ENCODE data around the gene NTMT2.

NTMT2 gene

DNA sequence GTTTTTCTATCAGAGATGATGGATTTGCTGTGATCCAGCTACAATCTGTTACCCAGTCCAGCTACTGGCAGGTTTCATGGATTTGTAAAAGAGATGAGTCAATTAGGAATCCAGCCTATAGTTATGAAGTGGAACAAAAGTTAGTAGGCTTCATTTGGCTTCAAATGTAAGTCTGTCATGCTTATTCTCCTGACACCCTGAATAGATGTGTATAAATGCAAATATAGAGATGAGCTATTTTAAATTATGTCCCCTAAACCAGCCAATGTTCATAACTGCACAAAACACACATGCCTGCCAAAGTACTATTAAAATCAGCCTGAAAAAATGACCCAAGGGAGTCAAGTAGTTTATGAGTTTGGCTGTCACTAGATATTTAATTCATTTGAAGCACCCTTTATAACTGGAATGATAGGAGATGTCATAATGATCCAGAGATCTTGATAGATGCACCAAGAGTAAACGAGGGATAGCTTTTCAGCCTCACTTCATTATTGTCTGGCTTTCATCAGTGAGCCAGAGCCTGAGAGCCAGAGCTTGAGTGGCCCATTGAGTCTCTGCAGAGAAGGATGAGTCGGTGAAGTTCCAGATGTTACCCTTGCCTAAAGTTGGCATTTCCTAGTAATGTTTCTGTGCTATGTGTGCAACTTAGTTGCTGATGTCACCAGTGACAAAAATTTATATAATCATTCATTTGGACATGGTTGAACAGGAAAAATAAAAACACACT lies 11.8 kb upstream of the NTMT2 start:
- H3K36me3 ChIP-seq (ENCODE audit: control insufficient read depth, insufficient read depth, low read length) = no peaks in the 10 kb centered on the region

DNA sequence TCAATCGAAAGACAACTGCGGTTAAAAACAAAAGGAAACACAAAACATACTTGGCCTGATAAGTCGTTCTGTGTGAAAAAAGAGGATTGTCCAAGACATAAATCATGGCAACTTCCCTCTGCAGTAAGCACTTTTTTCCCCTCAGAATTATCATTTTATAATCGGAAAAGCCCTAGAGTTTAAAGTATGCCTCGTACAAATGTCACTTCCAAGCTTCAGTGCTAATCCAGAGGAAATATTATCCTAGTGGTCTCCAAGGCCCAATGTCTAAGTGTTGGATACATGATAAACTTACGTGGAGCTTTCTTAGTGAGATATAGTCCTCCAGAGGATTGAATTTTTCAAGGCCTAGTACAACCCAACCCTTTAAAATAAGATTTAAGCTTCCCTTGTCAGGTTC lies 11.2 kb upstream of the NTMT2 start:
- no peak overlapping the region for H3K4me3 ChIP-seq (replicated peaks; ENCODE audit: low read depth, low read length)
- no peak for DNase-seq (ENCODE audit: extremely low read depth, insufficient read length)
- TF ChIP-seq, protein P1, sequence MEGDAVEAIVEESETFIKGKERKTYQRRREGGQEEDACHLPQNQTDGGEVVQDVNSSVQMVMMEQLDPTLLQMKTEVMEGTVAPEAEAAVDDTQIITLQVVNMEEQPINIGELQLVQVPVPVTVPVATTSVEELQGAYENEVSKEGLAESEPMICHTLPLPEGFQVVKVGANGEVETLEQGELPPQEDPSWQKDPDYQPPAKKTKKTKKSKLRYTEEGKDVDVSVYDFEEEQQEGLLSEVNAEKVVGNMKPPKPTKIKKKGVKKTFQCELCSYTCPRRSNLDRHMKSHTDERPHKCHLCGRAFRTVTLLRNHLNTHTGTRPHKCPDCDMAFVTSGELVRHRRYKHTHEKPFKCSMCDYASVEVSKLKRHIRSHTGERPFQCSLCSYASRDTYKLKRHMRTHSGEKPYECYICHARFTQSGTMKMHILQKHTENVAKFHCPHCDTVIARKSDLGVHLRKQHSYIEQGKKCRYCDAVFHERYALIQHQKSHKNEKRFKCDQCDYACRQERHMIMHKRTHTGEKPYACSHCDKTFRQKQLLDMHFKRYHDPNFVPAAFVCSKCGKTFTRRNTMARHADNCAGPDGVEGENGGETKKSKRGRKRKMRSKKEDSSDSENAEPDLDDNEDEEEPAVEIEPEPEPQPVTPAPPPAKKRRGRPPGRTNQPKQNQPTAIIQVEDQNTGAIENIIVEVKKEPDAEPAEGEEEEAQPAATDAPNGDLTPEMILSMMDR (IDR thresholded peaks at IDR 0.05; ENCODE audit: insufficient read depth, low read length, poor library complexity, severe bottlenecking) = no peak
- no peaks in the 10 kb centered on the region for H3K36me3 ChIP-seq (ENCODE audit: control insufficient read depth, insufficient read depth, low read length)
- no peaks in the 10 kb centered on the region; the same call in 1 of the 2 replicates for H3K27me3 ChIP-seq (replicated peaks; ENCODE audit: control insufficient read depth, insufficient read depth, low read length)

More for the DNA sequence above, 11.8 kb upstream of the NTMT2 start:
- H3K4me3 ChIP-seq (replicated peaks; ENCODE audit: low read depth, low read length) = no peak overlapping the region
- no peaks in the 10 kb centered on the region; the same call in 1 of the 2 replicates for H3K27me3 ChIP-seq (replicated peaks; ENCODE audit: control insufficient read depth, insufficient read depth, low read length)
- TF ChIP-seq, protein P1 (IDR thresholded peaks at IDR 0.05; ENCODE audit: insufficient read depth, low read length, poor library complexity, severe bottlenecking) = no peak
- DNase-seq (ENCODE audit: extremely low read depth, insufficient read length) = no peak

DNA sequence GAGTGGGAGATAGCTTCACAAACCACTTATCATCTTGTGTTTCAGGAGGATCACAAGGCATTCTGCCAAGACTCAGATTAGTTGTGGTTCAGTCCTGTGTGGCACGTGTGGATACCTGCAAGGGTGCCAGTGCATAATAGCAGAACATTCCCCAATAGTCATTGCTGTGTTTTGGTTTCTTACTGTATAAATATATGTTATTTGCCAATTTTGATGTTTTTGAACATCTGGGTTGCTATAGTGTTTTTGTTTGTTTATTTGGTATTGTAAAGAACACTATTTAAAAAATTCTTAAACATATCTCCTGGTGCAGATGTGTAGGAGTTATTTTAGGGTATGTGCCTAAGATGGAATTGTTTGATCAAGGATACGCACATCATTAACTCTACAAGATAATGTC lies 5.4 kb upstream of the NTMT2 start:
- TF ChIP-seq, protein P1 (IDR thresholded peaks at IDR 0.05; ENCODE audit: insufficient read depth, low read length, poor library complexity, severe bottlenecking) = no peak

DNA sequence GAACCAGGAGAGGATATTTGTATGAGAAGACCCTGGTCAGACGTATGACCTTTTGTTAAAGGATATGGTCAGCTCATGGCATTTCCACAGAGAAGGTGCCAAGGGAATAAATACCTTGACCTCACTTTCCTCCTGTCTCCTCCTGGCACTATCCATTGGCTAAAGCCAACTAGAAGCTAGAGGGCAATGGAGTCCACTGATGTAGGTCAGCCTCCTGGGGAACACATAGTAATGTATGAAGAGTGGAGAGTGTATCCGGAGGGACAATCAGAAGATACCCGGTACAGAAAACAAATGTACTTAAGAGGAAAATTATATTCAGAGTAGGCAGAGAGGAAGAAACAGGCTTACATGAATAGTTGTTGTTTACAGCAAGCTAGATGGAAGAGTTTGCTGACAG lies 698 bp upstream of the NTMT2 start:
- Histone ChIP-seq H3K4me3 (replicated peaks; ENCODE audit: low read depth, low read length) (no peak overlapping the region), H3K36me3 (ENCODE audit: control insufficient read depth, insufficient read depth, low read length) (no peaks in the 10 kb centered on the region), H3K27me3 (replicated peaks; ENCODE audit: control insufficient read depth, insufficient read depth, low read length) (no peaks in the 10 kb centered on the region)
- DNase-seq (ENCODE audit: extremely low read depth, insufficient read length) = no peak
- TF ChIP-seq, protein P1 (IDR thresholded peaks at IDR 0.05; ENCODE audit: insufficient read depth, low read length, poor library complexity, severe bottlenecking) = no peak

More for the DNA sequence above, 5.4 kb upstream of the NTMT2 start:
- no peaks in the 10 kb centered on the region for H3K36me3 ChIP-seq (ENCODE audit: control insufficient read depth, insufficient read depth, low read length)
- H3K27me3 ChIP-seq (replicated peaks; ENCODE audit: control insufficient read depth, insufficient read depth, low read length) = no peaks in the 10 kb centered on the region; the same call in 1 of the 2 replicates
- DNase-seq (ENCODE audit: extremely low read depth, insufficient read length) = no peak
- no peak overlapping the region for H3K4me3 ChIP-seq (replicated peaks; ENCODE audit: low read depth, low read length)

DNA sequence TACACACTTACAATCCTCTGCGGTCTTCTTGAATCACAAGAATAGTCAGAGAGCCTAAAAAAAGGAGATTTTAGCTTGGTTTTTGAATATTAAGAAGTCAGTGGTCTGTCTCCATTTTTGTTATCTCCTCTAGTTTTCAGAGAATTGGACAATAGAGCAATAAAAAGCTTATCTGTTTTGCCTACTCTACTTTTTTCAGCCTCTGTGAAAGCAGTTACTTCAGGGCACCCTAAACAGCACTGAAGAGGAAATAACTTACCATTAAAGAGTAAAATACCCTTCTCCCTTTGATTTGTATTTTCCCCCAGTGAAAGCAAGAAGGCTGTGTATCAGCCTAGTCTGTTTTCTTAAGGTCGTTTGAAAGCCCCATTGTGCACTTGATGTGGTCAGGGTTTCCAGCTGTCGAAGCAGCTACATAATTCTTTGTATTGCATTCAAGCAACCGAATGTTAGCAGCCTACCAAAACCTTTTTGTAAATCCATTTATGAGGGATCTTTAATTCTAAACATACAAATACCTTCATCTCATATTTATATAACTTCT lies 1.0 kb downstream of the NTMT2 start:
- no peak overlapping the region for H3K4me3 ChIP-seq (replicated peaks; ENCODE audit: low read depth, low read length)
- no peak for DNase-seq (ENCODE audit: extremely low read depth, insufficient read length)
- H3K27me3 ChIP-seq (replicated peaks; ENCODE audit: control insufficient read depth, insufficient read depth, low read length) = no peaks in the 10 kb centered on the region
- no peaks in the 10 kb centered on the region for H3K36me3 ChIP-seq (ENCODE audit: control insufficient read depth, insufficient read depth, low read length)
- TF ChIP-seq, protein P1 (IDR thresholded peaks at IDR 0.05; ENCODE audit: insufficient read depth, low read length, poor library complexity, severe bottlenecking) = no peak

Measured in GM06990 (cell line).